A549 (cell line): ENCODE measurements around the gene TBCC. TPM values are rescaled to one million over a fixed set of nuclear protein-coding genes. Genes with fewer than 3 reads are reported as not detected.

Source experiments
- ATAC-seq, 2 experiments: fragments of 200-7000 bp in 1 of 2; fragments of >200 bp in 1 of 2; cut with Nextera tagmentation in 1 of 2; cut with Tn5 transposase in 1 of 2; 3 replicates each; pipeline versions ENCODE4 v1.8.0 to v1.9.1; 2018 to 2020; ENCODE audit warnings: mild to moderate bottlenecking in 1 of 2, moderate library complexity in 1 of 2
- CTCF ChIA-PET: fragments of 300-600 bp; sonication (Branson Sonifier 250); formaldehyde crosslinking; extraction: SDS; loops from one replicate; lab custom pipeline; 2021; ENCODE audit warnings: antibody characterized with exemption, inconsistent platforms; lab: Yijun Ruan, JAX
- POLR2A ChIA-PET: fragments of 350-600 bp; formaldehyde crosslinking; extraction: SDS; loops from one replicate; lab custom pipeline; 2021; ENCODE audit warnings: antibody characterized with exemption, inconsistent platforms; lab: Yijun Ruan, JAX
- DNase-seq, 2 experiments: peaks; one replicate each; pipeline versions ENCODE4 v3.0.0 to v3.0.0-alpha.2; 2011 to 2016; ENCODE audit warnings: low read depth in 1 of 2, low spot score in 1 of 2
- FAIRE-seq: peaks from 2 replicates; lab custom pipeline; 2011; peaks lifted over from hg19 to GRCh38; lab: Jason Lieb, UNC
- H3K27ac ChIP-seq, 2 experiments: fragments of >200 bp; sonication (Bioruptor Twin); formaldehyde crosslinking; 3 replicates each; pipeline ENCODE4 v1.5.1; 2016 to 2017
- H3K4me1 ChIP-seq: fragments of >200 bp; sonication (Bioruptor Twin); formaldehyde crosslinking; 3 replicates; pipeline ENCODE4 v1.6.1; 2016
- H3K4me2 ChIP-seq: fragments of >200 bp; sonication (Bioruptor Twin); formaldehyde crosslinking; 3 replicates; pipeline ENCODE4 v1.6.1; 2016
- H3K4me3 ChIP-seq: fragments of >200 bp; sonication (Bioruptor Twin); formaldehyde crosslinking; 3 replicates; pipeline ENCODE4 v1.5.1; 2016
- H3K9me3 ChIP-seq: fragments of >200 bp; sonication (Bioruptor Twin); formaldehyde crosslinking; 3 replicates; pipeline ENCODE4 v1.6.1; 2016
- BCL3 ChIP-seq: fragments of >200 bp; sonication (Bioruptor Twin); formaldehyde crosslinking; IDR thresholded peaks from 3 replicates; pipeline ENCODE4 v1.6.1; 2016
- CTCF ChIP-seq: fragments of >200 bp; sonication (Bioruptor Twin); formaldehyde crosslinking; IDR thresholded peaks from 3 replicates; pipeline ENCODE4 v1.5.1; 2016
- EHMT2 ChIP-seq: fragments of 200-600 bp; sonication (generic); IDR thresholded peaks from 2 replicates; pipeline ENCODE4 v1.6.1; 2016; ENCODE audit warnings: antibody characterized with exemption, low read depth, mild to moderate bottlenecking, moderate library complexity
- ESRRA ChIP-seq: fragments of 150-350 bp; IDR thresholded peaks from 2 replicates; pipeline ENCODE4 v1.6.1; 2014; ENCODE audit warnings: mild to moderate bottlenecking, low read length, borderline replicate concordance
- HDAC2 ChIP-seq: fragments of 200-600 bp; sonication (generic); IDR thresholded peaks from 2 replicates; pipeline ENCODE4 v1.6.1; 2016
- HMGXB4 ChIP-seq: fragments of 250-450 bp; sonication (Bioruptor Pico); IDR thresholded peaks from 2 replicates; pipeline ENCODE4 v1.5.0; 2021; ENCODE audit warnings: mild to moderate bottlenecking, moderate library complexity, borderline replicate concordance
- JUN ChIP-seq, 2 experiments: fragments of >200 bp; sonication (Bioruptor Twin); formaldehyde crosslinking; IDR thresholded peaks; 2 replicates in 1 of 2; 3 replicates in 1 of 2; pipeline ENCODE4 v1.6.1; 2016 to 2017
- KDM5A ChIP-seq: fragments of 200-600 bp; sonication (generic); IDR thresholded peaks from 2 replicates; pipeline ENCODE4 v1.6.1; 2016; ENCODE audit warnings: antibody characterized with exemption, mild to moderate bottlenecking
- MAFK ChIP-seq: fragments of 450-650 bp; IDR thresholded peaks from 2 replicates; pipeline ENCODE4 v1.6.1; 2014; ENCODE audit not compliant: partially characterized antibody
- MYC ChIP-seq: IDR thresholded peaks from 2 replicates; pipeline ENCODE4 v1.6.1; 2012; ENCODE audit warnings: mild to moderate bottlenecking, inconsistent platforms, low read length, improper control_type of control experiment, borderline replicate concordance
- NFE2L2 ChIP-seq: fragments of 150-350 bp; conservative IDR thresholded peaks from 2 replicates; pipeline ENCODE4 v1.6.1; 2014; ENCODE audit warnings: low read length
- PBX3 ChIP-seq: IDR thresholded peaks from 2 replicates; pipeline ENCODE4 v1.6.1; 2012
- RAD21 ChIP-seq, 2 experiments: fragments of >200 bp in 1 of 2; sonication (Bioruptor Twin) in 1 of 2; formaldehyde crosslinking in 1 of 2; IDR thresholded peaks in 1 of 2; conservative IDR thresholded peaks in 1 of 2; 2 replicates in 1 of 2; 3 replicates in 1 of 2; pipeline ENCODE4 v1.6.1; 2012 to 2018; ENCODE audit warnings: inconsistent platforms in 1 of 2
- SMC3 ChIP-seq: fragments of >200 bp; sonication (Bioruptor Twin); formaldehyde crosslinking; IDR thresholded peaks from 3 replicates; pipeline ENCODE4 v1.6.1; 2018; ENCODE audit warnings: inconsistent platforms
- TFCP2L1 ChIP-seq: fragments of 250-450 bp; sonication (Bioruptor Pico); IDR thresholded peaks from 2 replicates; pipeline ENCODE4 v1.5.0; 2021; ENCODE audit warnings: mild to moderate bottlenecking
- ZSCAN20 ChIP-seq: fragments of 250-450 bp; sonication (Bioruptor Pico); IDR thresholded peaks from 2 replicates; pipeline ENCODE4 v1.8.0; 2022; ENCODE audit warnings: mild to moderate bottlenecking, moderate library complexity
- WGBS: methylation state at CpG from one replicate; pipeline ENCODE4 v1.1.6; 2017; ENCODE audit errors: missing lambda C conversion rate; 5-methylcytosine and 5-hydroxymethylcytosine counted together
- polyA plus RNA-seq, 4 experiments: library from polyadenylated mRNA; depleted of rRNA in 3 of 4; stranded (reverse); fragments of >200 nt; fragmentation: RNase III in 1 of 4; extraction: RNeasy Plus Mini Kit Qiagen cat#74134 plus additional on column Dnase treatment in 1 of 4; gene quantifications; 2 replicates in 3 of 4; 3 replicates in 1 of 4; pipeline ENCODE4 v1.2.3, GENCODE V29; 2011 to 2017

TBCC gene
- polyA plus RNA-seq, 2 of the 4 experiments (the other 2 are of a cell fraction), result 10.2 to 12.4 TPM

- Histone ChIP-seq H3K27ac (no peak overlapping the region), H3K4me1 (no peaks in the 10 kb centered on the region), H3K4me2 (no peak overlapping the region), H3K9me3 (no peaks in the 10 kb centered on the region), H3K4me3 (no peak overlapping the region)
- 29% methylated on average over 2 of the region's 2 CpGs for WGBS
- ChIA-PET POLR2A (no interaction called here), CTCF (interaction anchor here (0.6 to 3.4 kb wide), 3 partner anchors 24 to 199 kb away, joined by 3 to 14 read pairs (median 3); no protein-coding TSS in a partner anchor)
- DNase-seq (peak in 1 of 2 experiments; percentile 17), ATAC-seq (peak; percentile 41 to 46; a peak in 2 of 6 replicates), FAIRE-seq (no peak)
- no peak for TF ChIP-seq JUN (IDR thresholded peaks at IDR 0.05)
- TF ChIP-seq TFCP2L1 (CRISPR knock-in tag), result no peak
- TF ChIP-seq NFE2L2, result no peak
- no peak for TF ChIP-seq EHMT2
Observed at GRCh38 chr6:42702200-42702599, 43.7 kb downstream of the TBCC start.

- Histone ChIP-seq H3K4me3 (no peak overlapping the region), H3K27ac (no peak overlapping the region), H3K4me1 (no peaks in the 10 kb centered on the region), H3K4me2 (no peak overlapping the region), H3K9me3 (no peaks in the 10 kb centered on the region)
- POLR2A ChIA-PET, result no interaction called here
- ATAC-seq, result peak in 1 of 2 experiments; percentile 38; a peak in 1 of 6 replicates
- TF ChIP-seq ESRRA (no peak), HMGXB4 (no peak), MYC (no peak), RAD21 (conservative IDR thresholded peaks at IDR 0.05 in 1 of 2, IDR thresholded peaks at IDR 0.05 in 1 of 2) (no peak)
- no peak for DNase-seq
- 93% methylated on average over 12 of the region's 13 CpGs for WGBS
- CTCF ChIA-PET, result interaction anchor here (0.5 to 2.3 kb wide), 4 partner anchors 9 to 37 kb away, joined by 3 to 12 read pairs (median 5); no protein-coding TSS in a partner anchor
- no peak for FAIRE-seq
Observed at GRCh38 chr6:42698217-42698616, 47.7 kb downstream of the TBCC start.

GRCh38 chr6:42697268-42697655 lies 48.6 kb downstream of the TBCC start:
- 92% methylated on average over 5 of the region's 5 CpGs for WGBS
- H3K4me3 ChIP-seq, result no peak overlapping the region
- no peak for FAIRE-seq
- TF ChIP-seq ZSCAN20 (CRISPR knock-in tag), result no peak
- TF ChIP-seq, all 56 proteins: peak for 0
- Histone ChIP-seq H3K9me3 (no peaks in the 10 kb centered on the region), H3K4me2 (no peak overlapping the region), H3K4me1 (no peaks in the 10 kb centered on the region), H3K27ac (no peak overlapping the region)
- DNase-seq (no peak), ATAC-seq (no peak)
- ChIA-PET CTCF (interaction anchor here (1.2 to 2.3 kb wide), 3 partner anchors 8 to 36 kb away, joined by 3 to 12 read pairs (median 7); no protein-coding TSS in a partner anchor), POLR2A (no interaction called here)

GRCh38 chr6:42696526-42697267 lies 49.2 kb downstream of the TBCC start:
- no peaks in the 10 kb centered on the region for H3K4me1 ChIP-seq
- DNase-seq (no peak), FAIRE-seq (no peak), ATAC-seq (no peak)
- 79% methylated on average over 7 of the region's 7 CpGs for WGBS
- H3K27ac ChIP-seq, result no peak overlapping the region
- H3K9me3 ChIP-seq, result no peaks in the 10 kb centered on the region
- H3K4me2 ChIP-seq, result no peak overlapping the region
- no peak overlapping the region for H3K4me3 ChIP-seq
- ChIA-PET POLR2A (no interaction called here), CTCF (interaction anchor here (1.7 kb wide), 1 partner anchor 35 kb away, joined by 7 read pairs; no protein-coding TSS in a partner anchor)
- peak; percentile 69 for TF ChIP-seq MAFK
- TF ChIP-seq EHMT2, result no peak
- no peak for TF ChIP-seq HDAC2

- H3K4me1 ChIP-seq, result no peaks in the 10 kb centered on the region
- ChIA-PET CTCF (interaction anchor here (1.2 to 1.6 kb wide), 2 partner anchors 33 to 69 kb away, joined by 3 to 6 read pairs; no protein-coding TSS in a partner anchor), POLR2A (no interaction called here)
- no peaks in the 10 kb centered on the region for H3K9me3 ChIP-seq
- H3K27ac ChIP-seq, result no peak overlapping the region
- 78% methylated on average over 4 of the region's 4 CpGs for WGBS
- H3K4me2 ChIP-seq, result no peak overlapping the region
- no peak overlapping the region for H3K4me3 ChIP-seq
- no peak for FAIRE-seq
- DNase-seq, result no peak
- no peak for ATAC-seq
- TF ChIP-seq KDM5A (no peak), HMGXB4 (no peak), BCL3 (no peak), CTCF (no peak), RAD21 (conservative IDR thresholded peaks at IDR 0.05 in 1 of 2, IDR thresholded peaks at IDR 0.05 in 1 of 2) (no peak), SMC3 (no peak), PBX3 (no peak)
Observed at GRCh38 chr6:42694586-42694985, 51.3 kb downstream of the TBCC start.
